Esophagus squamous epithelium (tissue), 4 donors: ENCODE results near the gene NAA60.
"Not testable (repeated sequence)": the region's sequence is repeated elsewhere in the genome, so short reads cannot be mapped to it uniquely, and the experiment has no call there.

Experiments
- POLR2A ChIP-seq, 4 donors: fragments of 450-650 bp; IDR thresholded peaks; one replicate each; pipeline ENCODE4 v1.6.1; 2017; ENCODE audit warnings: antibody characterized with exemption in 4 of 4, mild to moderate bottlenecking in 4 of 4, moderate library complexity in 3 of 4
- TF ChIP-seq, protein P1 (sequence below), 6 experiments: fragments of 450-650 bp in 4 of 6; fragments of 200-600 bp in 2 of 6; sonication (generic) in 2 of 6; IDR thresholded peaks; one replicate each; pipeline ENCODE4 v1.5.1; 2016 to 2019; ENCODE audit warnings: antibody characterized with exemption in 6 of 6, mild to moderate bottlenecking in 4 of 6, moderate library complexity in 4 of 6

DNA sequence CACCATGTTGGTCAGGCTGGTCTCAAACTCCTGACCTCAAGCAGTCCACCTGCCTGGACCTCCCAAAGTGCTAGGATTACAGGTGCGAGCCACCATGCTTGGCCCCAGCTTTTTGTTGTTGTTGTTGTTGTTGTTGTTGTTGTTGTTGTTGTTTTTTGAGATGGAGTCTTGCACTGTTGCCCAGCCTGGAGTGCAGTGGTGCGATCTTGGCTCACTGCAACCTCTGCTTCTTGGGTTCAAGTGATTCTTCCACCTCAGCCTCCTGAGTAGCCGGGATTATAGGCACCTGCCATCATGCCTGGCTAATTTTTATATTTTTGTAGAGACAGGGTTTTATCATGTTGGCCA lies 30.1 kb downstream of the NAA60 start:
- TF ChIP-seq, protein P1, sequence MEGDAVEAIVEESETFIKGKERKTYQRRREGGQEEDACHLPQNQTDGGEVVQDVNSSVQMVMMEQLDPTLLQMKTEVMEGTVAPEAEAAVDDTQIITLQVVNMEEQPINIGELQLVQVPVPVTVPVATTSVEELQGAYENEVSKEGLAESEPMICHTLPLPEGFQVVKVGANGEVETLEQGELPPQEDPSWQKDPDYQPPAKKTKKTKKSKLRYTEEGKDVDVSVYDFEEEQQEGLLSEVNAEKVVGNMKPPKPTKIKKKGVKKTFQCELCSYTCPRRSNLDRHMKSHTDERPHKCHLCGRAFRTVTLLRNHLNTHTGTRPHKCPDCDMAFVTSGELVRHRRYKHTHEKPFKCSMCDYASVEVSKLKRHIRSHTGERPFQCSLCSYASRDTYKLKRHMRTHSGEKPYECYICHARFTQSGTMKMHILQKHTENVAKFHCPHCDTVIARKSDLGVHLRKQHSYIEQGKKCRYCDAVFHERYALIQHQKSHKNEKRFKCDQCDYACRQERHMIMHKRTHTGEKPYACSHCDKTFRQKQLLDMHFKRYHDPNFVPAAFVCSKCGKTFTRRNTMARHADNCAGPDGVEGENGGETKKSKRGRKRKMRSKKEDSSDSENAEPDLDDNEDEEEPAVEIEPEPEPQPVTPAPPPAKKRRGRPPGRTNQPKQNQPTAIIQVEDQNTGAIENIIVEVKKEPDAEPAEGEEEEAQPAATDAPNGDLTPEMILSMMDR (IDR thresholded peaks at IDR 0.05): not testable (repeated sequence)
- not testable (repeated sequence) for TF ChIP-seq POLR2A (IDR thresholded peaks at IDR 0.05)
